ENCODE results near the gene WTAP.
"Not testable (repeated sequence)": the region's sequence is repeated elsewhere in the genome, so short reads cannot be mapped to it uniquely, and the experiment has no call there.

The WTAP gene

DNA sequence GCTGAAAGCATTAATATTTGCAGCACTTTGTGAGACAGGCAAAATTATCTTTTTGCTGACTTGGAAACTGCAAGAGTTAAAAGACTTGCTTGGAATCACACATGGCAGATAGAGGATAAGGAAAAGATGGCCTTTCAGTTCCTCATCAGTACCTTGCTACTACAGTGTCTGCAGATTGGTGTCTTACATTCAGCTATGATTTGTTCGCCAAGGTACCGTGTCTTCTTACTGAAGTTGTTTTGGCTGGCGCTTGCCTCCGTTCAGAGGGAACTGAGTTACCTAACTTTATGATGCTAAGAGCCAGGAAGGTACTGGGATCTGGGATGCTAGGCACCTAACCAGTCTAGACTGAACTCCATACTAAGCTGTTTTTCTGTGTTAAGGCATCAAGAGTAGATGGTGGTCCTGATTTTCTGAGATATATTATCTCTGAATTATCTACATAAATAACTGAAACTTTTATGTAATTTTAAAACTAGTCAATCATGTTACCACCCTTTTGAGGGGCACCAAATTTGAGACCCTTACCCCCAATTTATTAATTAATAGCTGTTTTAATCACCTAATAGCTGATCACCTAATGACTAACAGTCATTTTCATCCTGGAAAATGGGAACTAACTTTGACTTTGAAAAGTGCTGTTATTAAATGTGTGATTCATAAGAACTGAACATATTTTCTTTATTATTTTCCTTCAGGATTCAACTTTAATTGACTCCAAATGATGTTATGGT, 2.5 kb downstream of the WTAP start:
- DNase-seq (ENCODE audit: low spot score): no peak

DNA sequence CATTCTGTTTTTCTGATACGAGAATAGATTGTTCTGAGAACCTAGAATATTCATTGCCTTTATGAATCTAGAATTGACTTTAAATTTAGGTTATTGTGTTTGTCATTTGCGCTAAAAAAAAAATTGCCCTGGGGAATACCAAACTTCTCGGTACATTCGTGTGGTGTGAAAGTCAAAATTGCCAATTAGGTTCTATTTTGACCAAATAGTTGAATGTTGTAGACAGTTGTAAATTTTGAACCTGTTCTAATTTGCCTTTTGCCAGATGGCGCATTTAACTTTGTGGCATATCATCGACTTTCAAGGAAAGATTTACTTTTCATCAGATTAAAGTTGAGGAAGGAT, 3.0 kb downstream of the WTAP start:
- DNase-seq (ENCODE audit: low spot score): no peak

DNA sequence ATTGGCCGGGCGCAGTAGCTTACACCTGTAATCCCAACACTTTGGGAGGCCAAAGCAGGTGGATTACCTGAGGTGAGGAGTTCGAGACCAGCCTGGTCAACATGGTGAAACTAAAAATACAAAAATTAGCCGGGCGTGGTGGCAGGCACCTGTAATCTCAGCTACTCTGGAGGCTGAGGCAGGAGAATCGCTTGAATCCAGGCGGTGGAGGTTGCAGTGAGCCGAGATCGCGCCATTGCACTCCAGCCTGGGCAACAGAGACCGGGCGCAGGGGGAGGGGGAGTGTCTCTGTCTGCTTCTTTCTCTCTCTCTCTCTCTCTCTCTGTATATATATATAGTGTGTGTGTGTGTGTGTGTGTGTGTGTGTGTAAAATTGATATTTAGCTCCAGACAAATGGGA, 5.2 kb downstream of the WTAP start:
- not testable (repeated sequence) for DNase-seq (ENCODE audit: low spot score)

DNA sequence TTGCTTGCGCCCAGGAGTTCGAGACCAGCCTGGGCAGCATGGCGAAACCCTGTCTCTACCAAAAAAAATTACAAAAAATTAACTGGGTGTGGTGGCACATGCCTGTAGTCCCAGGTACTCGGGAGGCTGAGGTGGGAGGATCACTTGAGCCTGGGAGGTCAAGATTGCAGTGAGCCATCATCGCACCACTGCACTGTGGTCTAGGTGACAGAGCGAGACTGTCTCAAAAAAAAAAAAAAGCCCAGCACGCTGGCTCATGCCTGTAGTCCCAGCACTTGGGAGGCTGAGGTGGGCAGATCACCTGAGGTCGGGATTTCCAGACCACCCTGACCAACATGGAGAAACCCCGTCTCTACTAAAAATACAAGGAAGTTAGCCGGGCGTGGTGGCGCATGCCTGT, 6.1 kb downstream of the WTAP start:
- not testable (repeated sequence) for DNase-seq (ENCODE audit: low spot score)

DNA sequence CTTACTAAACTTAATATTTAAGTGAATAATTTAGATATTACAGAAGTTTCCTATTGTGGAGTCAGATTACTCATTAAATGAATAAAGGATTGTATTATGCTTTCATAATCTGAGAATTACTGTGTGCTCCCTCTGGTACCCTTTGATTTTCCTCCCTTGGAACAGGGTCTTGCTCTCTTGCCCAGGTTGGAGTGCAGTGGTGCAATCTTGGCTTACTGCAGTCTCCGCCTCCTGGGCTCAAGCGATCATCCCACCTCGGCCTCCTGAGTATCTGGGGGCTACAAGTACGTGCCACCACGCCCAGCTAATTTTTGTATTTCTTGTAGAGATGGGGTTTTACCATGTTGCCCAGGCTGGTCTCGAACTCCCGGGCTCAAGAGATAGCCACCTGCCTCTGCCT, 9.6 kb downstream of the WTAP start:
- DNase-seq (ENCODE audit: low spot score): no peak

DNA sequence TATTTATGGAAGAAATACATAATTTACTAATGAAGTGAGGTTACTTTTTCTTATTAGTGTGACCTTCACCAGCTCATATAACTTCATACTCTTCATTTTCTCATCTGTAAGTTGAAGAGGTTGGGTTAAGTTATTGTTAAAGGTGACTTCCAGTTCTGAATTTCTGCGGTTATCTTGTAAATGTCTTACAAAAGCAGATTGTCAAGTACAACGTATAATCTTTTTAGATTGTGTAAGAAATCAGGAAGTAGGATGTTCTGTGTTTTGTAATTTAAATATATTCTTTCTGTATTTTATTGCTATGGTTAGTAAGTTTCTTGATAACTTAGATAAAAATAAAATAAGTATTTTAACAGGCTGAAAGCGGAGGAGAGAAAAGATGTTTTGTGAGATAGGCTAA, 12.0 kb downstream of the WTAP start:
- no peak for DNase-seq (ENCODE audit: low spot score)

DNA sequence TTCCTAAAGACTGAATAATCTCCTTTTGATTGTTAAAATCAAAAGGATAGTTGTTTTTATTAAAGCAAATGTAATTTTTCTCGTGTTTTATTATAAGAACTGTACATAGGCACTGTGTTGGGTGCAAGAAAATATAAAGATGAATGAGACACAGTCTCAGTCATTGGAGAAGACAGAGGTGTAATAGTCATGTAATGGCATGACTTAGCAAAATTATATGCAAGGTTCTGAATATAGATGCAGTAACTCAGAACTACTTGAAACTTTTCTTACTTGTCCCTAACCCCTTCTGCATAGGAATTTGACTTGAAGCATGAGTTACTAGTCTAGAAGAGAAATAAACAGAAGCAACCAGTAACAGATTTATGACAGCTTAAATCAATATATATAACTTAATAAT, 14.9 kb downstream of the WTAP start:
- DNase-seq (ENCODE audit: low spot score): no peak

DNA sequence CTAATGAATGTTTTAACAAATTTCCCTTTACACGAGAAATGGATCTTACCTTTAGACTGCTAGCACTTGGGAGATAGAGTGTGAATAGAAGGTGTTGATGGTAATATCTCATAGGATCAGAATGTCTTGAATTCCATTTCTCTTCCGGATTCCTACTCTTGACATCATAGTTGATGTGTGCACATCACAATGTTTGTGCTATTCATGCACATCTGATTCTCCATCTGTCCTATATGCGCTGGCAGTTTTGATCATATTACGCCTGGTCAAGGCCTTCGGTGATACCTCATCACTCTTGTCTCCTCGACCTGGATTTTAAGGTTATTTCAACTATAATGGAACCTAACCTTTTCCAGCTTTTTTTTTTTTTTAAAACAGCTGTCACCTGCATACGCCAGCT, 17.8 kb downstream of the WTAP start:
- no peak for DNase-seq (ENCODE audit: low spot score)

DNA sequence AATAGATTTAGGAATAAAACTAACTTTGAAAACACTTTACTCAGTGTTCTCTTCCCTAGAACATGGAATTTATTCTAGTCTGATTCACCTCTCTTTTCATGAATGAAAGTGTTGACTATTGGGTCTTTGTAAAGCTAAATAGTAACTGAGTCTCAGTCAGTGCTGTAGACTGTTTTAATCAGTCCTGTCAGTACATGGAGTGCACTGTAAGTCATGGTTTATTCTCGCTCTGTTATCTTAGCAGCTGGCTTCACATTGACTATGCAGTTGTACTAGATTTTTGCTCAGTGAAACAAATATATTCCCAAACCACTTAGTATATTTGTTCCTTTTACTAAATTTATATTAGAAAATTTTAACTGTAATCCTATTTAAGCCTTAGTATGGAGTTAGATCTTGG, 19.5 kb downstream of the WTAP start:
- no peak for DNase-seq (ENCODE audit: low spot score)

DNA sequence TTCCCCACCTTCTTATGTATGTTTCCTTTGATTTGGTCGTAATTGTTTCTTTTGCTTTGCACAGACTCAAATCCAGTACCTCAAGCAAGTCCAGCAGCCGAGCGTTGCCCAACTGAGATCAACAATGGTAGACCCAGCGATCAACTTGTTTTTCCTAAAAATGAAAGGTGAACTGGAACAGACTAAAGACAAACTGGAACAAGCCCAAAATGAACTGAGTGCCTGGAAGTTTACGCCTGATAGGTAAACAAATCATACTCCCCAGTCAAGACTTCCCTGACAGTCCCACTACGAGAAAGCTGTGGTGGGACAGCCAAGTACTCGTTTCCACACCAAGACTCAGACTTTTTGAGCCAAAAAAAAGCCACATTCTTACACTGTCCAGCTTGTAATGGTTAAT, 20.8 kb downstream of the WTAP start:
- DNase-seq (ENCODE audit: low spot score): not testable (repeated sequence)

DNA sequence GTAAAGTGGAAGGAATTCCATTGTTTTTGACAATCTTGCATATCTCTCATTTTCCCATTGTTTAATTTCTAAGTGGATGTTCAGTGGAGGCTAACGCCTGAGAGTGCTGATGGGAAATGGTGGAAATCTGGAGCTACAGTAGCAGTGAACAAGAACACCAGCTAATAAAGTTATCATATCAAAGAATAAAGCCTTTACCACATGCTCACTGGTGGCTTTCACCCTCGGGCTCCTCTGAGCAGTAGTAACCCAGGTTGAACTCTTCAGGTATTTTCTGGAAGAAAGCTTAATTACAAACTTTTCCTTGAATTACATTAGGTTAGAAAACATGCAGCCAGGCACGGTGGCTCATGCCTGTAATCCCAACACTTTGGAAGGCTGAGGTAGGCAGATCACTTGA, 24.1 kb downstream of the WTAP start:
- no peak for DNase-seq (ENCODE audit: low spot score)

DNA sequence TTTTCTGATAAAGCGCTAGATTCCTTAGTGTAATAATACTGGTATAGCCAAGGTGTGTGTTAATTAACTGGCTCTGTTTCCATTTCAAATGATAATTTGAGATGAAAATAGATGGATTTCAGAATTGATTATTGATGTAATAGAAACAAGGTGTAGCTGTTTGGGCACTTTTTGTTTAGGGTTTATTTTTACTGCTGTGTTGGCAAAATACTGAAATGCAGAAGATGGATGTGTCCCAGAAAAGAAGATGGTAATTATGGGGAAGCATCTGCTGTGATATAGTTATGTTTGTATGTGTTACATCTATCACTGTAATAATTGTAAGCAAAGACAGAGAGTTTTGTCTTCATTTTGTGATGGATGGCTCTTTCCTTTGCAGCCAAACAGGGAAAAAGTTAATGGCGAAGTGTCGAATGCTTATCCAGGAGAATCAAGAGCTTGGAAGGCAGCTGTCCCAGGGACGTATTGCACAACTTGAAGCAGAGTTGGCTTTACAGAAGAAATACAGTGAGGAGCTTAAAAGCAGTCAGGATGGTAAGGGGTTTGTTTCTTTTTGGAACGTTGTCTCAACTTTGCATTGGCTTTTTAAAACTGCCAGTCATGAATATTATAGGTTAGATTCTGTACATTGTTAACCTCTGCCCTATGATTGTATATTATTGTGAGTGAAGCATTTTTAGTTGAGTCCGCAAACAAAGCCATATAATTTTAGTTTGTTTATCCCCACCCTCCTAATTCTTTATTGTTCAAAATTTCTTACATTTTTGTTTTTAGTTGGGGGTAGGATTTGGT, 26.0 kb downstream of the WTAP start:
- no peak for DNase-seq (ENCODE audit: low spot score)

DNA sequence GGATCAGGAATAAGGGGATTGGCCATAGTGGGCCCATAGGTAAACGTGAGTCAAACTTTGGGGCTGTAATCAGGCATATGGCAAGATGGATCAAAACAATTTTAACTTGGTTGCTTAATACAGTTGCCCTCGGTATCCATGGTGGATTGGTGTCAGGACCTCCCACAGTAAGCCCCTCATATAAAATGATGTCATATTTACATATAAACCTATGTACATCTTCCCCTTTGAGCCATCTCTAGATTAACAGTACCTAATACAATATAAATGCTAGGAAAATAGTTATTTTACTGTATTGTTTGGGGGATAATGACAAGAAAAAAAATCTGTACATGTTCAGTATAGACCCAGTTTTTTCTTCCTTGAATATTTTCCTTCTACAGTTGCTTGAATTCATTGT, 27.1 kb downstream of the WTAP start:
- no peak for DNase-seq (ENCODE audit: low spot score)

DNA sequence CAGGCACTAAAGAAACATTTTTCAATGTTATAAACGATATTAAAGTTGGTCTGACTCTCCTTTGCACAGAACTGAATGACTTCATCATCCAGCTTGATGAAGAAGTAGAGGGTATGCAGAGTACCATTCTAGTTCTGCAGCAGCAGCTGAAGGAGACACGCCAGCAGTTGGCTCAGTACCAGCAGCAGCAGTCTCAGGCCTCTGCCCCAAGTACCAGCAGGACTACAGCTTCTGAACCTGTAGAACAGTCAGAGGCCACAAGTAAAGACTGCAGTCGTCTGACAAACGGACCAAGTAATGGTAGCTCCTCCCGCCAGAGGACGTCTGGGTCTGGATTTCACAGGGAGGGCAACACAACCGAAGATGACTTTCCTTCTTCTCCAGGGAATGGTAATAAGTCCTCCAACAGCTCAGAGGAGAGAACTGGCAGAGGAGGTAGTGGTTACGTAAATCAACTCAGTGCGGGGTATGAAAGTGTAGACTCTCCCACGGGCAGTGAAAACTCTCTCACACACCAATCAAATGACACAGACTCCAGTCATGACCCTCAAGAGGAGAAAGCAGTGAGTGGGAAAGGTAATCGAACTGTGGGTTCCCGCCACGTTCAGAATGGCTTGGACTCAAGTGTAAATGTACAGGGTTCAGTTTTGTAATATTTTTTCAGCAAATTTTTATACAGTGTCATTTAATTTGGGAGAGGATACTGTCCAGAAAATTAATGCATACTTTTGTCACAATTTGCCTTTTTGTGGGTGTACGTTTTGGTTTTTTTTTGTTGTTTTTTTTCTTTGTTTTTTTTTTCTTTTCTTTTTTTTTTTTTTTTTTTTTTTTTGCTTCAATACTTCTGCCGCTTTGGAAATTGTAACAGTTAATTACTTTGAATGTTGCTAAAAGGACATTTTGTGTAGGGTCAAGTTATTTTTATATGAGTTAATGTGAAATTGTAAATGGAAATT, 27.9 kb downstream of the WTAP start:
- DNase-seq (ENCODE audit: low spot score): no peak

DNA sequence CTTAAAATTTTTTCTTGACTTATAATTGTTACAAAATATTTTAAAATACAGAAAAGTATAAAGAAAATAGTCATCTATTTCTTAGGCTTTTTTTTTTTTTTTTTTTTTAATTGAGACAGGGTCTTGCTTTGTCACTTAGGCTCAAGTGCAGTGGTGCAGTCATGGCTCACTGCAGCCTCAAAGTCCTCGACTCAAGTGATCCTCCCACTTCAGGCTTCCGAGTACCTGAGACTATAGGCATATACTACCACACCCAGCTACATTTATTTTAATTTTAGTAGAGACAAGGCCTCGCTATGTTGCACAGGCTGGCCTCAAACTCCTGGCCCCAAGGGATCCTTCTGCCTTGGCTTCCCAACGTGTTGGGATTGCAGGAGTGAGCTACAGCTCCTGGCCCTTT, 29.2 kb downstream of the WTAP start:
- no peak for DNase-seq (ENCODE audit: low spot score)

DNA sequence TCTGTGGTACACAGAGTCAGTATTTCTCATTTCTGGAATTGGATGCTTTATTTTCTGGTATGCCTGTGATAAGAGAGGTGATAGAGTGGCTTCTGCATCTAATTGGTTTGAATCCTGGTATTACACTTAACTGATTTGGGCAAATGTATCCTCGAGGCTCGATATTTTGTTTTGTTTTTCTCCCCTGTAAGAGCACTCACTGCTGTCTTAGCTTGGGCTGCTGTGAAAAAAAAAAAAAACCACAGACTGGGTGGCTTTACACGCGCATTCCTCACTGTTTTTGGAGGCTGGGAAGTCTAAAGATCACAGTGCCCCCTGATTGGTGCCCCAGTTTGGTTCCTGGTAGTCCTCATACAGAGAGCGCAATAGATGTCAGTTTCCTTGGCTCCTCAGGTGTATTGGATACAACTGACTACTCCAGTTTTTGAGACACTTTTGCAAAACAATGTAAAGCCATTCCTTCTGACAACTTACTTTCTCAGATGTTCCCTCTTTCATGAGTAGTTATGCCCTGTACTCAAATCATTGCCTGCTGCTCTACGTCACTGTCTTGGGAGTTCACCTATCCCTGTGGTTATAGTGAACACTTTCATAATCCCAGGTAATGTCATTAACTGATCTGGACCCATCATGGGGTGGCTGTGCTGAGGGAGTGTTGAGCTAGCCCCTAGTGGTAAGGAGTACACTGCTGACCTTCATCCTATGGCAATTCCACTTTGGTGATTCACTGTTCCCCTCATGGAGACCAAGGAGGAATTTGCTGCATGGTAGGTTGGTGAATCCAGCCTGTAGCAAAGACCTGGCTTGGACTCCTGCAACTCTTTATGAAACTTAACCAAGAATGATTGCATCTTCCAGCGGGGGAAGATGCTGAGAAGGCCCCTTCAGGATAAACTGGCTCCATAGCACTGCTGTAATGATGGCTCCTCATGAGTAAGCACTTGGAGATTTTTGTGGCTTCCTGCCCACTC, 31.0 kb downstream of the WTAP start:
- no peak for DNase-seq (ENCODE audit: low spot score)

DNA sequence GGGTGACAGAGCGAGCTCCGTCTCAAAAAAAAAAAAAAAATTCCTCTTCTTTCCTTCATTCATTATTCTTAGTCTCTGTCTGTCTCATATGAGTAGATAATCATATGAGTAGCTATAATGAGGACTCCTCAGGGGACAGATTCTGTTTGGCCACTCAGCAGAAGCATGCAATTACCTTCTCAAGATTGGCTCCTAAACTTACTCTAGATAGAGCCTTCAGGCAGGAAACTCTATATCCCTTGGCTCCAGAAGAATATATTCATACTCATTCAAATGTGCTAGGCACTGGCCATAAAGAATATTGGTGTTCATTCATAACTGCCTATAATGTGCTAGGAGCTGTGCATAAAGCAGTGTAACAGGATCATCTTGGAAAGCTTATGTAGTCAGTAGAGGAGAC, 32.3 kb downstream of the WTAP start:
- DNase-seq (ENCODE audit: low spot score): no peak

DNA sequence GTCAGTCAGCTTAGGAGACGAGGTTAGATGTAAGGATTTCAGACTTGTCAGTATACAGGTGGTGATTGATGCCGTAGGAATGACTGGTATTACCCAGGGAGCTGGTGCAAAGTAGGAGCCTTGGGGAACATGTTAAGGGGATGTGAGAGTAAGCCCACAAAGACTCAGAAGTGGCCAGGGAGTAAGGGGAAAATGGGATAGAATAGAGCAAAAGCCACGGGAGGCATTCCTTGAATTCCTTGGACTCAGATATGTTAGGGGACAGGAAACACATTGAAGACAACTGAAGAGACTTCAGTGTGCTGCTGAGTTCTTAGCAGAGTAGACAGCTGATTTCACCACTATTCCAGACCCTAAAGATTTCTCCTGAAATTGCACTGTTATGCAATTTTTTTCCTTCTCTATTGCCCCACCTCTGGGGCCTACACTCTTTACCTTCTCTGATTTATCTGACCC, 33.3 kb downstream of the WTAP start:
- DNase-seq (ENCODE audit: low spot score): no peak

DNA sequence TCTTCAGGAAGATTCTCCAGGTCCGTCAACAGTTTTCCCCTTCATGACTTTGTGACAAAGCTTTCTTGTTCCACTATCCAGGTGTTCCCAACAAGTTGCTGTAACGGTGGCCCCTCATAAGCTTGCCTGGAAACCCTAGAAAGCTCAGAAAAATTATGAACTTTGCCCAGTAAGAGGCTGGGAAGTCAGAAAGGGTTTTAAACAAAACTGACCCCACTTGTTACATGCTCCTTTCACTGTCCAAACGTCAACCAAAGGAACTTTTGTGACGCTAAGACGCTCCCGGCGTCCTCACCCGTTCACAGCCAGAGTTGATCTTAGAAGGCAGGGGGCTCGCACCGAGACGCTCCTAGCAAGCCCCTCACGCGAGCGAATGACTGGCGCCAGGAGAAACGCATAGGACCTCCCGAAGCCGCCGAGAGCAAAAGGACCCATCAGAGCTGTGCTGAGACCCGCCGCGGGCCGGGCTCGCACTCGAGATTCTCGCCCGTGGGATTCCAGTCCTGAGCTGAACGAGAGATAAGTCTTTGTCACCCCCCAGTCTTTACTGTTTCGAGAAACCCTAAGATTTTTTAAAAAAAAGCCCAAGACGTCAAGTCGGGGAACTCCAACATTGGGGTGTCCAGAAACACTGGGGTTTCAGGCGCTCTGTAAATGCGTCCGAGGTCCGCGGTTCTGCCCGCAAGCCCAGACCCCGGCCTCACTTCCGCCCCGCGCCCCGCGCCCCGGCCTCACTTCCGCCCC, 34.0 kb downstream of the WTAP start:
- DNase-seq (ENCODE audit: low spot score): no peak

DNA sequence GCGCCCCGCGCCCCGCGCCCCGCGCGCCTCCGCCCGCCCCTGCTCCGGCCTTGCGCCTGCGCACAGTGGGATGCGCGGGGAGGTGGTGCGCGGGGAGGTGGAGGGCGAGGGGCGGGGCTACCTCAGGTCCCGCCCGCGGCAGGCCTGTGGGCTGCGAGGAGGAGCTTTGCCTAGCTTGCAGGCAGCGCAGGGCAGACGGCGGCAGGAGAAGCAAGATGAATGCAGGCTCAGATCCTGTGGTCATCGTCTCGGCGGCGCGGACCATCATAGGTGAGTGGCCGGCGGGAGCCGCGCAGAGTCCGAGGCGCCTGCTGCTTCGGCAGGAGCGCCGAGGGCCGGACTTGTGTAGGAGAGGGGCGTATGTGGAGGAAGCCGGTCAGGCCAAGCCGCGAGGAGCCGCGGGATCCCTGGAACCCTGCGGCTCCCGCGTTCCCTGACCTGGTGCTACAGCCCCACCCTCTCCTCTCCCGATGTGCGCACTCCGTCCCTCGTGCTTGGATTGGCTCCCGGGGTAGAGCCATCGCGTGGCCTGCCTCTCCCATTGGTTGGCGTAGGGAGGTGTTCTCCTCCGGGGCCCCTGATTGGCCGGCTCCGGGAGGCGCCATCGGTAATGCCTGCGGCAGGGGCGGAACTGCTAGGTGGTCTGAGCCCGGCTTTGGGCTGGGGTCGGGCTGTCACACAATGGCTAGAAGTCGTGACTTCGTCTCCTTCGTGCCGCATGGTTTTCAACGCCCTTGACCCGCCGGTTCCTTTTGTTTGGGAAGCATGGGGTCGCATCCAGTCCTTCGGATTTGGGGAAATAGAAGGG, 34.8 kb downstream of the WTAP start, which contains the start of gene ACAT2:
Gene ACAT2 (plus strand): TSS at position 173 of the 808 bp plus-strand sequence. CDS start 43 bp downstream, at position 216.
- peak; percentile 94 for DNase-seq (ENCODE audit: low spot score)

All from CD4-positive, alpha-beta T cell treated with Interleukin-2 at 100 ng/mL for 4 hours (primary cell).